ENCODE results near the gene VAT1.

VAT1 gene

GRCh38 chr17:42967925-42968324, 54.3 kb downstream of the VAT1 start:
- DNase-seq: no peak
